HG02678 (cell line): Measurements from ENCODE around the gene PTPRK.
A peak's percentile ranks its signal among the peaks of the same experiment; 100 is the strongest.
"Not testable (repeated sequence)": the region's sequence is repeated elsewhere in the genome, so short reads cannot be mapped to it uniquely, and the experiment has no call there.

Experiments used
- ATAC-seq: cut with Tn5 transposase; IDR thresholded peaks from one replicate; pipeline ENCODE4 v1.9.1; 2021; ENCODE audit warnings: mild to moderate bottlenecking, moderate library complexity; ENCODE audit not compliant: unreplicated experiment

PTPRK gene

DNA sequence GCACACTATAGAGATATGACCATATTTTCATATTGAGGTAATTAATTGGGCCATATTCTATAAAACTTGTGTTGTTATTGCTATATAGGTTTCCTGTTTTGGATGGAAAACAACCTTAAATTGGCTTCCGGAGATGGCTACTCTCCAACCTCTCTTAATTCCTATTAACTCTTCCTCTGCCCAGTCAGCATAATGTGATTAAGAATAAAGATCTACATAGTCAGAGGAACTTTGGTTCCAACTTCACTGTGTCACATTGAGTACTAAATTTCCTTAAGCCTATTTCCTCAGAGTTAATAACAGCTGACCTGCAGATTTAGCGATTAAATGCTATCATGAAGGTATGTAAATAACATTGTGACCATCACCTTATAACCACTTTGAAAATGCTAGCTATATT, 67.7 kb downstream of the PTPRK start:
- ATAC-seq: no peak

DNA sequence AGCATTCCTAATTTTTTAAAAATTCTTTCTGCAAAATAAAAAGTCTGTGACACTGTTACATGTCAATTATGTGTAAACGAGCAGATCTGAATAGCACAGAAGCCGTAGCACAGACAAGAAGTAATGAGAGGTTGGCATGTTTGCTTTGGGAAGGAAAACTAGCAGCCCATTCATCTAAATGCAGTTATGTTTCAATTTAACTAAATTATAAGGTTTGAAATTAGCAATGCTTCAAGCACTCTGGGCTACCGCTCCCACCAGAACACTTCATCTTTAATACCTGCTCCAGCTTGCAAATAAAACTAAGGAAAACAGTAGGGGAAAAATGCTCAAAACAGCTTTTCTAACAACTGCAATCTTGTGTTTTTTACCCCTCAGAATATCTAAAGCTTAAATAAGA, 73.9 kb downstream of the PTPRK start:
- no peak for ATAC-seq

DNA sequence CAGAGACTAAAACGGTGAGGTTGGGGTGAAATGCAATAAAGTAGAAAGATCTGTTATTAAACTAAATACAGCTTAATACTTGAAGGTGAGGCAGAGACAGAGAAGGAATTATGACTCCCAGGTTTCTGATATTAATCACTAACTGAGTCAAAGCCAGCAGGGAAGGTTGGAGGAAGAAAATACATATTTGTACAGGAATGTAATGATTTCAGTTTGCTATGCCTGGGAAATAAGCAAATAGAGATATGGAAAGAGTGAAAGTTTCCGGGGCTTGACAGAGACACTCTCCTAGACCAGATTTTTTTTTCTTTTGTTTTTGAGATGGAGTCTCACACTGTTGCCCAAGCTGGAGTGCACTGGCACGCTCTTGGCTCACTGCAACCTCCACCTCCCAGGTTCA, 76.8 kb downstream of the PTPRK start:
- ATAC-seq: no peak

DNA sequence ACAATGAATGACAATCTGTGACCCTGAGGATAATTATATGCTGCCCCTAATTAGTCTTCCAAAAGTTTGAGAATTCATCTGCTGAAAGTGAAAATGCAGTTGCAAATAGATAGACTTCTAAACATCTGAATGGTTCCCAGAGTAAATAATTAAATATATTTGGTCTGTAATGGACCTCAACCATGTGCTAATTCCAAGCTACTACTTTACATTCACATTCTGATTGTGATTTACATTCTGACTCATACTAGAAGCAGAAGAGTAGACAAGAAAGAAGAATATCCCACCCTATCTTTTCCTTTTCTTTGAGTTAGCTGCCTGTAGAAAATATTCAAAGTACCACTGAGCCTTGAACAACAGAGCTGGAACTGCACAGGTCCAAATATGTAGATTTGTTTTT, 80.8 kb downstream of the PTPRK start:
- ATAC-seq: no peak

DNA sequence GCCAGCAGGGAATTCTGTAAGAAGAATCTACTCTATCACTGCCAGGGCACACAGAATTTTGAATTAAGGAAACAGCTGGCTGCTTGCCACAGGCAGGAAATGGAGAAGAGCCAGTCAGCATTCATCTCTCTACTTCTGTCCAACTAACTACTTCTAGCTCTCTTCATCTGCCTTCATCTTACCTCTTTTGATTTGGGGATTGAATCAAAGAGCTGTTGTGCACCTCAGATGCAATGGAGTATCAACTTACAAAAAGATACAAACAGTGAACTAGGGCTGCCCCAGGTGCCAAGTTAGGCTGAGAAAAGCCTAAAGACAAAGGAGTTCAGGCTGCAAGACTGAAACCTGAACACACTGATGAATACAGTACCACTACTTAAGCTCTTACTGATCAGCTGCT, 82.0 kb downstream of the PTPRK start:
- no peak for ATAC-seq

DNA sequence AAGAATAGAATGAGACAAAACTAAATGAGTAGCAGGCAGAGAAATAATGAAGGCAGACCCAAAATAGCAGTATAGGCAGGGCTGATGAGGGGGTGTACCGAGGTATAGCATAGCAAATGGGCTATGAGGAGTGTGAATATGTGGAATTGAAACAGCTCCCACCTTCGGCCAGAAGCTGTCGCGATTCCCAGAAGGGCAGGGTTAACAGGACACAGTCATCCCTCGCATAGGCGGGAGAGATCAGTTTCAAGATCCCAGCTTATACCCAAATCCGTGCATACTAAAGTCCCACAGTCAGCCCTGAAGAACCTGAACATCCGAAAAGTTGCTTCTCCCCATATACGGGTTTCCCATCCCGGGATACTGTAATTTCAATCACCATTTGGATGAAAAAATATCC, 82.7 kb downstream of the PTPRK start:
- ATAC-seq: no peak

DNA sequence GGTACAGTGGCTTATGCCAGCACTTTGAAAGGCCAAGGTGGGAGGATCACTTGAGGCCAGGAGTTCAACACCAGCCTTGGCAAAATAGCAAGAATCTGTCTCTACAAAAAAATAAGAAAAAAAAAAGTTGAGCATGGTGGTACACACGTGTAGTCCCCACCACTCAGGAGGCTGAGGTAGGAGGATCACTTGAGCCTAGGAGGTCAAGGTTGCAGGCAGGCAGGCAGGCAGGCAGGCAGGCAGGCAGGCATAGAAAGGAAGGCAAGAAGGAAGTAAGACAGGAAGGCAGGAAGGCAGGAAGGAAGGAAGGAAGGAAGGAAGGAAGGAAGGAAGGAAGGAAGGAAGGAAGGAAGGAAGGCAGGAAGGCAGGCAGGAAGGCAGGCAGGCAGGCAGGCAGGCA, 85.6 kb downstream of the PTPRK start:
- ATAC-seq: not testable (repeated sequence)

DNA sequence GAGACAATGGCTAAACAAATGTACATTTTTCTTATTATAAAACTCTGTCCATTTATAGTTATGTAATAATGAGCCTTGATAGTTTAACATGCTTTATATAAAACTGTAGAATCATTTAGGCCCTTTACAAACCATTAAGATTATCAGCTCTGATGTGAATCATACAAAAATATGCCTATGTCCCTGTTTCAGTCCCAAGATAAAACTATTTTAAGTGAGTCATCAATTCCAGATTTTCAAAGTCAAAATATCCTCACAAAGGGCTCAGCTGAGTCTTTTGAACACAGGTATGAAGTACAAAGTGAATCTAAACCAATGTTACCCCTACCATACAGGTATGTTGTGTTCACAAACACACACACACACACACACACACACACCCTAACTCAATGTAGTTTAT, 88.0 kb downstream of the PTPRK start:
- no peak for ATAC-seq

DNA sequence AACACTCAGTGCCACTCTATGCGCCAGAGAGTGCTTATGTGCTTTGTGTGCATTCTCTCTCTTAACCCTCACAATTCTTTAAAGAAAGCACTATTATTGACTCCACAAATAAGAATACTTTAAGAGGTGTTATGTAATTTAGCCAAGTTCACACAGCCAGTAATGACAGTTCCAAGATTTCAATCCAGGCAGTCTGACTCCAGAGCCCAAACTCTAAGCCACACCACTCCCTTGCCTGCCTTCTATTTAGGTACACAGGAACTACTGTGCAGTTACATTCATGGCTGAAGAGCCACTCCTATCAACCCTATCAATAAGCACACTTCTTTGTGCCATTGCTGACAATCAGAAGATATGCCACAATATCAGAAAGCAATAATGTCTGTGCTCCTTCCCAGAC, 93.3 kb downstream of the PTPRK start:
- no peak for ATAC-seq

DNA sequence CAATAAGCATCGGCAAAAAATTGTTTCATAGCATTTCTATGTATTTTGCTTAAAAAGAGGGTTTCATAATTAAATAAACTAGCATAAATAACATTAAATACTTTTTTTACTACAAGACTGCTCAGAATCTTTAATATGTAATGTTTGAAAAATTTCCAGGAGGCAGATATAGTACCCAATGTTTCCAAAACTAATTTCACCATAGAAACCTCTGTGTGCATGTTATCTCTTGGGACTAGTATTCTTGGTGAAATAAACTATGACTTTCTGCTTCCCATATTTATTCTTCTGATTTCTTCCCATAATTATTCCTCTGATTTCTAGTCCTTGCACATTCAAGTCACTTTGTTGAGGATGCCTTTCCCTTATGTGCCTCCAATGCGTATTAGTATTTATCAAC, 94.5 kb downstream of the PTPRK start:
- ATAC-seq: no peak

DNA sequence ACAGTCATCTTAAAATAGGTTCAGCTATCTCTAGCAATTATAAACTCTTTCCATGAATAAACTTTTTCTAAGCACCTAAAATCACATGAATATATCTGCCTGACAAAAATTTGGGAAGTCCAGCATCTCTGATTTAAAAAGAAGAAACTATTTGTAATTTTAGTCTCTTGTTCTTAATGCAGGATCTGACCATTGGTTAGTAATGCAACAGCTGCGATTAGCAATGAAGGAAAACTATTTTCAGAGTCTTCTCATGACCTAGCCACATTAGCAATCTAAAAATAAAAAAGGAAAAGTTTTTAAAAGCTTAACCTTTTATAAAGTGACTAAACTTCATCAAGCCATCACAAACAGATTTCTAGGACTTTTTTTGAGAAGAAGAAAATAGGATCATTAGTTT, 97.5 kb downstream of the PTPRK start:
- no peak for ATAC-seq

DNA sequence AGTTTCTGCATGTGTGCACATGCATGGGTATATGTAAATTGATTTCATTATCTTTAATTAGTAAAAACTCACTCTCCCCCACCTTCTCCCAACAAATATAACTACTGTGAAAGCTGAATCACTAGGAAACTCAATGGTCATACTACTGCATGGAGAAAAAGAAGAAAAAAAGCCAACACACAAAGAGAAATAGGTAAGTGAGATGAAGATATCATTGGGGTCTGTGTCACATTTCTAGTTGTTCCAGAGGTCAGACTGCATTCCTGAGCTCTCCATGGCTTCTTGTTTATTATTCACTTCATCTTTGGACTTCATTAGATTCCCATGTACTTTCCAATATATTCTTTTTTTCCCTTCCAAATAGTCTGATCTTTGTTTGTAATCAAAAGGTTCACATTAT, 98.2 kb downstream of the PTPRK start:
- ATAC-seq: no peak

DNA sequence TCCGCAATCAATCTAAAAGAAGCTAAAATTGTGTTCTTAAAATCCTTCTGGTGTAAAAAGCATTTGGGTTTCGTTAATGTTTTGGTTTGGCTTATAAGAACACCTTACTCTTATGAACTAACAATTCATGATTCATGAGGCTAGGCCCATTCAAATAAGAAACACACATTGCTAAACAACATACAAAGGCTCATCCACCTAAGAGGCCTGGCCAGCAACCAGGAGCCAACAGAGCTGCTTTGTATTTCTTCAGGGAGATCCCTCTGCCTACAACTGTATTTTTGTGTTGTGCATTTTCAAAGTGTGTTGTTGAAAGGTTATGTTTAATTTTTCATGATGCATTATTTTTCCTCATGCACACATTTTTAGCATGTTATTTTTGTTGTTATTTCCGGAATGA, 98.6 kb downstream of the PTPRK start:
- ATAC-seq: no peak

DNA sequence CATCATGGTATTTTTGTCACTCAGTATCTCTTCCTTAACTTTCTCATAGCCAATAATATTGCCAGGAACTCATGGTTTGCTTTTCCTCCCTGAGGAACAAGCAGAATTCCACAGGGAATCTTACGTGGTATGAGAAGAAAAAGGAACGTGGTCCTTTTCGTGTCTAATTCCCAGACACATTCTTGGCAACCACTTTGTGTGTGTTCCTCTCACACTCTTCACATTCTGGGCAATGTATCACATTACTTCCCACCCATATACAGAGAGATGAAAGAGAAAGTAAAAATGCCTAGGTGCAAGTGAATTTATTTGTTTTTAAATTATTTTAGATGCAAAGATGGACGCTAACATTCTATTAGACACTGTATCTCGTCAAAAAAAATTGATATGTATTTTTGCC, 102.7 kb downstream of the PTPRK start:
- ATAC-seq: no peak

DNA sequence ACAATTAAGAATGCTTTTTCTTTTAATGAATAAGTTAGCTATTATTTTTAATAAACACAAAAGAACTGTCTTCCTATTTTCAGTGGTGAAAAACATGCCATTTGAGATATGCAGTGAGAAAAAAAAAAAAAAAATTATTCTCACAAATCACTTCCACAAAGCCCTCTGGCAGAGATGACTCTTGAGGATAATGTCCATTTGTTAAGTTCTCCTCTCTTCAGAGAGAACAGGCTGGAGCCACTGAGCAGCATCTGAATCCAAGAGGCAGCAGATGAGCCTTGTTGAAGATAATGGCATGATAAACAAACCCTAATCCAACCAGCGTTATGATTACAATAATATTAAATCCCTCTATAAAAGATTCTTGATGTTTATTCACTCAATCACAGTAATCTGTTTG, 105.0 kb downstream of the PTPRK start:
- no peak for ATAC-seq

DNA sequence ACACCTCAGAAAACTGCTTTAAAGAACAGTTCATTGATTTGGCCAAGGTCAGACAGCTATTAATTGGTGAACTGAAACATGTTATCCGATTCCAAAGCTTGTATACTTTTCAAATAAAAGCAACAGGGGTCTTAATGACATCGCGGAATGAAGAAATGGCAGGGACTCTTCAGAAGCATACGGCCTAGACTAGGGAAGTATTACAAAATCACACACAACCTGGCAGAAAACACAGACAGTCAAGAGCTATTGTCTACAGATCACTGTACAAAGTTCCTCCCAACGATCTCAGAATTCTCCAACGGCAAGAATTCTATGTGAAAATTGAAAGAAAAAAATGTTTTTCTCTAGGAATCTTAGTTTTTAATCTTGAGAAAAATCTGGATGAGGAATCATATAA, 105.5 kb downstream of the PTPRK start:
- no peak for ATAC-seq

DNA sequence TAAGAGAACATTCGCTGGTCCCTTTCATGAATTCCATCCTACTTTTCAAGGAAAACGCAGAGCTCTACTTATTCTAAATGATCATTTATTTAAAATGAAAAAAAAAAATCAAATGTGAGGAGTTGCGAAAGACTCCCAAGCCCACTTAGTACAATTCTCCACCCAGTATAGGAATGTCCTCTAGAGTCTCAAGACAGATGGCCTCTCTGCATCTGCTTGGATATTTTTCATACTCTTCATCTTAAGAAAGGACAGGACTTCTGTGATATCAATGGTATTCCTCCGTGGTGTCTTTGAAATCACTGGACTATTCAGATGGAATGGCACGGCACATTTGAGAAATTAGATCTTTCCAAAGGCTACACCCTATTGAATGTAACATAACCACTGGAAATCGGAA, 107.1 kb downstream of the PTPRK start:
- no peak for ATAC-seq

DNA sequence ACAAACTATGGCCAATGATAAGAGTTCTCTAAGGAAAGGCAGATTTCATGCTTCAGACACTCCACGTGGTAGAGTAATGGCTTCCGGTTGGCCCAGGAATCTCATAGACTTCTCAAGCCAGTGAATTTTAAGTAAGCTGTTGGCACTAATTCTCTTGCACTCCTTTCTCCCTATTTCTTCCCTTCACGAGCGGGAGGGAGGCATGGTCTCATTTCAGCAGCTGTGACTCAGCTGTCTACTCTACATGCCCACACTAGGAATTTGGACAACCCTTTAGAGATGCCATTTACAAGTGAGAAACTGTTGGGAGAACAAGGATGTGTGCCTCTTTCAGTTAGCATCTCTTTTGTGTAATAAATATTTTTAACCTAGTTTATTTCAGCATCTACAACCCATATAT, 107.7 kb downstream of the PTPRK start:
- no peak for ATAC-seq

DNA sequence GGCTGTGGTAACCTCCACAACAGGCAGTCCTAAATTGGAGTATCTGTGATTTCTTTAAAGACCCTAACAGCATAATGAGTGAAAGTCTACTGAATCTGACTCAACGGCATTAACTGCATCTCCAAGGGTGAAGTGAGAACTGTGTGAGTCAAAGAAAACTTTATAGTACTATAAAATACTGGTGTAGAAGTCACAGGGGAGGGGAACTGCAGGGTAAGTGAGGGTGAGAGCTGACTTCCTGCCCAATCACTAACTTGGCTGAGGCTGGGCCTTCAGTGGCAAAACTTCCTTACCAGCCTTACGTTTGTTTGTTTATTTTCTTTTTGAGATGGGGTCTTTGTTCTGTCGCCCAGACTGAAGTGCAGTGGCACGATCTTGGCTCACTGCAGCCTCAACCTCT, 109.8 kb downstream of the PTPRK start:
- ATAC-seq: no peak

DNA sequence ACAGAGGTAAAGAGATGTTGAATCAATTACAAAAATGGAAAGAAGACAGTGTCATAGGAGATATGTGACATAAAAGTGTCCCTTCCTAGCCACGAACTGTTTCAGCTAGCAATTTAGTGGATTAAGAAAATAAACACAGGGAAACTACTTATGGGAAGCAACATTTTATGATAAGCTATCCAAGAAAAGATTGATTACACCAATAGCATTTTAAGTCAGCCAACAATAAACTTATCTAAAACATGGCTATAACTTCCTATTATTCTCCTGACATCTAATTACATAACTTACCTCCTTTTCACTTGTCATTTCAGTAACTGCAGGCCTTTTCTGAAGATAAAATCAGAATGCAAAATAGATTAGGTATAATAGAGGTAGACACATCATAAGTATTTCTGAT, 111.4 kb downstream of the PTPRK start:
- no peak for ATAC-seq

DNA sequence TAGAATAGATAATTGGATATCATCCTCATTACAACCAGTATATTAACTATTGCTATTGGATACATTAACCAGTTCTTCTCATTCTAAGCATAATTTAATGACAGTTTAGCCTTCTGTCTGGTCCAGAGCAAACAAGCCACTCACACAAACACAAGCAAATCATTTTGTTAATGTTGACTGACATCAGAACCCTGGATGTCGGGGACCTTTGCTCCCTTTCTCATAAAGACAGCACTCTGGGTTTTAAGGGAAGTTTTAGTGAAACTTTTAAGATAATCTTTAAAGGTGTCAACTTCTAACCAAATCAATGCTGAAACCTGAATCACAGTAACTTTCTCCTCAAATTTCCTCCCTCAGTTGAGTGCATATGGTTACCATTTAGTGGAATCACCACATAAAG, 113.9 kb downstream of the PTPRK start:
- no peak for ATAC-seq

DNA sequence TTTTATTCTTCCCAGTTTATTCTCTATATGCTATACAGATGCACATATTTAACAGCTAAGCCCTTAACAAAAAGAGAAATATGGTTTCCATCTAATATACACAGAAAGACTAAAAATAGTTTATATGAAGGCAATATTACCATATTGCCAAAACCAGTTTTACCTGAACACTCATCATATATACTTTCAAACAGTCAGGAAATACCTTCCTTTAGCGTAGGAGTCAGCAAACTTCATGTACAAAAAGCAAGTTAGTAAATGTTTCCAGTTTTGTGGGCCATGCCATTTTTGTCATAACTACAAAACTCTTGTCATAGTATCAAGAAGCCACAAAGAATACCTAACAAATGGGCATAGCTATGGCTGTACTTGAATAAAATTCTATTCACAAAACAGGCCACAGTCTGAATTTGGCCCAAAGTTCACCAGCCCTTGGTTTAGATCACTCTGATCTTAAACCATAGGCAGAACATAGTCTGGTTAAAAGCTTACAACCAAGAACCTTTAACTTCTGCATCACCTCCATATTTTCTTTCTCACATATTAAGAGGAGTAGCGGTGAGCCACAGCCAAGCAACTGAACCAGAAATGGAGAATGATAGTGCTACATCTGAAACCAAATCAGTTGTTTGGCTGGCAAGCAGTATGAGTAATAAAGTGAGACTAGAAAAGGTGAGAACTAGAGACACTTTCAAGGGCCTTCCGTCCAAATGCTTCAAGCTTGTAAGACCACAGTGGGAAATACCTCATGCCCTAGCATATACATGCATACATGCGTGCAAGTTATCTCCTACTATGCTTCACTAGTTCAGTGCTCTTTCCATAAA, 116.6 kb downstream of the PTPRK start:
- peak; percentile 42 for ATAC-seq

DNA sequence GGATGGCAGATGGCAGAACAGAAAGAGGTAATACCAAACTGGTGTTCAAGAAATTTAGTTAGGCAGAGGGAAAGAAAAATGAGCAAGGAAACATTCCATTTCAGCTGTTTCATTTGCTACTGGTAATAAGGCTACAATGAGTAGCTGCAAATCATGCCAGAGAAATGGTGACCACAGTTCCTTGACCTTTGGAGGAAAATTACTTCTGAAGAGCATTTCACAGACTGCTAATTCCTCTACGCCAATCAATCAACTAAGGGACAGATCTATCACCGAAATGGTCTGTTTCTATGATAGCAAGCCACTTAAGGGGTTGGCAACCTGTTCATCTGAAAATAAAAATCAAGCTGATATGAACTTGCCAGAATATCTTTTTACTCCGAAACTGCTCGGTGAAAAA, 119.5 kb downstream of the PTPRK start:
- ATAC-seq: no peak
